Smooth muscle cell (in vitro differentiated cells): Measurements from ENCODE around the gene USP32. TPM values are rescaled to one million over a fixed set of nuclear protein-coding genes. Genes with fewer than 3 reads are reported as not detected.

ENCODE experiments used
- DNase-seq: peaks from one replicate; lab custom pipeline; 2025; ENCODE audit not compliant: unreplicated experiment; lab: John Stamatoyannopoulos, UW
- H2AFZ ChIP-seq: fragments of 200-600 bp; sonication (generic); 2 replicates; pipeline ENCODE4 v1.6.0; 2016; ENCODE audit warnings: antibody characterized with exemption, low read depth, mild to moderate bottlenecking
- H3F3A ChIP-seq: fragments of 200-600 bp; sonication (generic); 2 replicates; pipeline ENCODE4 v1.6.0; 2017; ENCODE audit warnings: antibody characterized with exemption, low read depth
- H3K27ac ChIP-seq: fragments of 200-600 bp; sonication (generic); 2 replicates; pipeline ENCODE4 v1.5.1; 2016; ENCODE audit warnings: low read depth, mild to moderate bottlenecking
- H3K27me3 ChIP-seq: fragments of 200-600 bp; sonication (generic); 2 replicates; pipeline ENCODE4 v1.6.1; 2016; ENCODE audit warnings: low read depth, mild to moderate bottlenecking
- H3K36me3 ChIP-seq: fragments of 200-600 bp; sonication (generic); 2 replicates; pipeline ENCODE4 v1.5.1; 2016; ENCODE audit warnings: low read depth
- H3K4me1 ChIP-seq: fragments of 200-600 bp; sonication (generic); 2 replicates; pipeline ENCODE4 v1.5.1; 2016; ENCODE audit warnings: low read depth
- H3K4me2 ChIP-seq: fragments of 200-600 bp; sonication (generic); 2 replicates; pipeline ENCODE4 v1.6.0; 2016; ENCODE audit warnings: mild to moderate bottlenecking
- H3K4me3 ChIP-seq: fragments of 200-600 bp; sonication (generic); 2 replicates; pipeline ENCODE4 v1.5.1; 2016; ENCODE audit warnings: mild to moderate bottlenecking
- H3K79me2 ChIP-seq: fragments of 200-600 bp; sonication (generic); 2 replicates; pipeline ENCODE4 v1.6.0; 2016; ENCODE audit warnings: low read depth, mild to moderate bottlenecking
- H3K9ac ChIP-seq: fragments of 200-600 bp; sonication (generic); 2 replicates; pipeline ENCODE4 v1.6.0; 2016; ENCODE audit warnings: low read depth
- H3K9me3 ChIP-seq: fragments of 200-600 bp; sonication (generic); replicated peaks from 2 replicates; pipeline ENCODE4 v1.5.1; 2016; ENCODE audit warnings: low read depth
- H4K20me1 ChIP-seq: fragments of 200-600 bp; sonication (generic); 2 replicates; pipeline ENCODE4 v1.6.0; 2016; ENCODE audit warnings: low read depth
- WGBS: methylation state at CpG from one replicate; pipeline ENCODE4 v1.1.7; 2016; ENCODE audit warnings: low lambda C conversion rate; 5-methylcytosine and 5-hydroxymethylcytosine counted together
- polyA plus RNA-seq: library from polyadenylated mRNA; unstranded; fragments of >200 nt; fragmentation: Nextera tagmentation; extraction: Ambion mirVana; gene quantifications from 2 replicates; pipeline ENCODE4 v1.2.1, GENCODE V29; 2016
- total RNA-seq: library from RNA; depleted of rRNA; stranded (reverse); fragments of >200 nt; gene quantifications from 2 replicates; pipeline ENCODE4 v1.2.3, GENCODE V29; 2014
- TF ChIP-seq, protein P1 (sequence below): fragments of 200-600 bp; sonication (generic); IDR thresholded peaks from 2 replicates; pipeline ENCODE4 v1.5.1; 2017; ENCODE audit warnings: borderline replicate concordance, mild to moderate bottlenecking, antibody characterized with exemption; ENCODE audit not compliant: insufficient read depth, poor library complexity, severe bottlenecking

USP32 gene
- total and polyA plus RNA-seq, 2 experiments from 2014 or later: 10.5 to 21.7 TPM

DNA sequence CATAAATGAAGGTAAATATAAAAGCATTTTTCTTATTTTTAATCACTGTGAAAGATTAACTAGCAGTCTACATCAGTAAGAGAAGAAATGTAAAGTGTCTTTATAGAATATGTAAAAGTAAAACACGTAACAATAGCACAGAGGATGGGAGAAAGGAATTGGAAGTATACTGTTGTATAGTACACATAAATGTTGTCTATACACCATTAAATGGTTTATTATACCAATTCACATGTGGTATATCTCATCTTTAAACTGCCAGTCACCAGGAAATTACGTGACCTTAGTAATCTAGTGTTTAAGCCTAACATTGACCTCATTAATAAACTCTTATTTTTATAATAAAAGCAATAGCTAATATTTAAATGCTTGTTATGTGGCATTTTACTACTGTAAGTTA is 87.4 kb downstream of the USP32 start:
- Histone ChIP-seq H3F3A (no peaks in the 10 kb centered on the region), H3K4me3 (no peak overlapping the region), H2AFZ (no peak overlapping the region), H3K4me1 (peaks cover 8% of the 10 kb centered on the region), H3K27me3 (no peaks in the 10 kb centered on the region), H3K27ac (no peak overlapping the region), H3K79me2 (peaks cover 43% of the 10 kb centered on the region), H3K9me3 (no peaks in the 10 kb centered on the region), H4K20me1 (peaks cover 86% of the 10 kb centered on the region), H3K36me3 (no peaks in the 10 kb centered on the region), H3K4me2 (no peak overlapping the region), H3K9ac (no peak overlapping the region)
- no peak for DNase-seq
- TF ChIP-seq, protein P1, sequence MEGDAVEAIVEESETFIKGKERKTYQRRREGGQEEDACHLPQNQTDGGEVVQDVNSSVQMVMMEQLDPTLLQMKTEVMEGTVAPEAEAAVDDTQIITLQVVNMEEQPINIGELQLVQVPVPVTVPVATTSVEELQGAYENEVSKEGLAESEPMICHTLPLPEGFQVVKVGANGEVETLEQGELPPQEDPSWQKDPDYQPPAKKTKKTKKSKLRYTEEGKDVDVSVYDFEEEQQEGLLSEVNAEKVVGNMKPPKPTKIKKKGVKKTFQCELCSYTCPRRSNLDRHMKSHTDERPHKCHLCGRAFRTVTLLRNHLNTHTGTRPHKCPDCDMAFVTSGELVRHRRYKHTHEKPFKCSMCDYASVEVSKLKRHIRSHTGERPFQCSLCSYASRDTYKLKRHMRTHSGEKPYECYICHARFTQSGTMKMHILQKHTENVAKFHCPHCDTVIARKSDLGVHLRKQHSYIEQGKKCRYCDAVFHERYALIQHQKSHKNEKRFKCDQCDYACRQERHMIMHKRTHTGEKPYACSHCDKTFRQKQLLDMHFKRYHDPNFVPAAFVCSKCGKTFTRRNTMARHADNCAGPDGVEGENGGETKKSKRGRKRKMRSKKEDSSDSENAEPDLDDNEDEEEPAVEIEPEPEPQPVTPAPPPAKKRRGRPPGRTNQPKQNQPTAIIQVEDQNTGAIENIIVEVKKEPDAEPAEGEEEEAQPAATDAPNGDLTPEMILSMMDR: no peak
- 95% methylated on average over 2 of the region's 2 CpGs for WGBS

DNA sequence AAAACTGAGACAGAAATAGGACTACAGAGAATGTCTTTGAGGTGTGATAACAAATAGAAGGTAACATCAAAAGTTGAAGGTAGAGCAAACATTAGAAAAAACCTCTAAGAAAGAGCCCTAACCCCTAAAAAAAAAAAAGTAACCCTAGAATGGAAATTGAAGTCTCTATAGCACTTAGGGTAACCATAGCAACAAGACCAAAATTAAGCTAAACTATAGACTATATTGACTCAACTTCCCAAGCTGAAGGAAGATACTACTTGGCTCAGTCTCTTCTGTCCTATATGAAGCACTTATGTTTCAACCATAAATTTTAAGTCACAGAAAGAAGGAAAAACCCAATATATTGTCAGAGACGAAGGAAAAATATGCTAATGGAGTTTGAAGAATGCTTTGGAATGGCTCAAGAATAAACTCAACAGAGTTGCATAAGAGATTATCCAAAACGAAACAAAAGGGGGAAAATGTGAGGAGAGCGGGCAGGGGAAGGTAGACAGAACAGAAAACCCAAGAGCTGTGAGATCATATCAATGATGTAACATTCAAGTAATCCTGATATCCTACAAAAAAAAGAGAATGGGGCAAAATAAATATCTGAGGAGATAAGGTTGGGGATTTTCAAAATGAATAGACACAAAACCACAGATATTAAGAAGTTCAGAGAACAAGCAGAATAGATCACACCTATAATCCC is 88.4 kb downstream of the USP32 start:
- Histone ChIP-seq H3K4me1 (peaks cover 8% of the 10 kb centered on the region), H3K4me3 (no peak overlapping the region), H3F3A (no peaks in the 10 kb centered on the region), H3K36me3 (no peaks in the 10 kb centered on the region), H3K9ac (no peak overlapping the region), H2AFZ (no peak overlapping the region), H3K79me2 (peaks cover 41% of the 10 kb centered on the region), H3K27ac (no peak overlapping the region), H4K20me1 (peaks cover 84% of the 10 kb centered on the region), H3K4me2 (no peak overlapping the region), H3K27me3 (no peaks in the 10 kb centered on the region), H3K9me3 (no peaks in the 10 kb centered on the region)
- TF ChIP-seq, protein P1: no peak
- no peak for DNase-seq
- 96% methylated on average over 3 of the region's 3 CpGs for WGBS

GRCh38 chr17:60301649-60302048 is 90.3 kb downstream of the USP32 start:
- no peaks in the 10 kb centered on the region for H3F3A ChIP-seq
- 94% methylated on average over 1 of the region's 1 CpG for WGBS
- H4K20me1 ChIP-seq: peaks cover 72% of the 10 kb centered on the region
- H3K4me3 ChIP-seq: no peak overlapping the region
- H3K79me2 ChIP-seq: peaks cover 38% of the 10 kb centered on the region
- TF ChIP-seq, protein P1: no peak
- H3K9me3 ChIP-seq: no peaks in the 10 kb centered on the region
- H3K4me2 ChIP-seq: no peak overlapping the region
- no peak overlapping the region for H2AFZ ChIP-seq
- DNase-seq: no peak
- H3K27me3 ChIP-seq: no peaks in the 10 kb centered on the region
- H3K9ac ChIP-seq: no peak overlapping the region
- peaks cover 8% of the 10 kb centered on the region for H3K4me1 ChIP-seq
- H3K36me3 ChIP-seq: no peaks in the 10 kb centered on the region
- H3K27ac ChIP-seq: no peak overlapping the region

DNA sequence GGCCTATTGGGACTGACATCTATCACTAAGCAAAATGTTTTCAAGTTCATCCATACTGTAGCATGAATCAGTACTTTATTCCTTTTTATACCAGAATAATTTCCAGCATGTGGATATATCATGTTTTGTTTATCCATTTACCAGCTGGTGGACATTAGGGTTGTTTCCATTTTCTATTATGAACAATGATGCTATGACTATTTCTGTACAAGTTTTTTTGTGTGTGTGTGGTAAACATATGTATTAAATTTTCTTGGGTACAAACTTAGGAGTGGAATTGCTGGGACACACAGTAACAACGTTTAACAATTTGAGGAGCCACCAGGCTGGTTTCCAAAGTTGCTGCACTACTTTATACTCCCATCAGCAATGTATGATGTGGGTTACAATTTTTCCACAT is 91.0 kb downstream of the USP32 start:
- TF ChIP-seq, protein P1: no peak
- H3K9ac ChIP-seq: no peak overlapping the region
- H3K79me2 ChIP-seq: peaks cover 34% of the 10 kb centered on the region
- H3K36me3 ChIP-seq: no peaks in the 10 kb centered on the region
- 94% methylated on average over 1 of the region's 1 CpG for WGBS
- no peaks in the 10 kb centered on the region for H3F3A ChIP-seq
- H4K20me1 ChIP-seq: peaks cover 66% of the 10 kb centered on the region
- H3K4me2 ChIP-seq: no peak overlapping the region
- DNase-seq: no peak
- H3K27me3 ChIP-seq: no peaks in the 10 kb centered on the region
- H3K4me1 ChIP-seq: peaks cover 8% of the 10 kb centered on the region
- H2AFZ ChIP-seq: no peak overlapping the region
- no peaks in the 10 kb centered on the region for H3K9me3 ChIP-seq
- no peak overlapping the region for H3K4me3 ChIP-seq
- no peak overlapping the region for H3K27ac ChIP-seq
